SK-N-SH treated with all-trans-retinoic acid at 6 μM for 48 hours (cell line): Measurements from ENCODE around the gene FOXN3.

Experiments used
- ATAC-seq: fragments of 200-7000 bp; cut with Tn5 transposase; 3 replicates; pipeline ENCODE4 v1.9.1; 2020; ENCODE audit warnings: mild to moderate bottlenecking, moderate library complexity
- ARNTL ChIP-seq: fragments of 450-650 bp; formaldehyde crosslinking; IDR thresholded peaks from 2 replicates; pipeline ENCODE4 v1.5.0; 2020; ENCODE audit warnings: low read depth, mild to moderate bottlenecking, moderate library complexity, borderline replicate concordance
- BACH2 ChIP-seq: fragments of 250-450 bp; sonication (Bioruptor Pico); IDR thresholded peaks from 2 replicates; pipeline ENCODE4 v1.9.0; 2021; ENCODE audit warnings: mild to moderate bottlenecking, borderline replicate concordance
- CSDC2 ChIP-seq: fragments of 250-450 bp; sonication (Bioruptor Pico); IDR thresholded peaks from 2 replicates; pipeline ENCODE4 v1.5.0; 2020; ENCODE audit warnings: mild to moderate bottlenecking, moderate library complexity
- ESRRG ChIP-seq: fragments of 250-450 bp; sonication (Bioruptor Pico); IDR thresholded peaks from 2 replicates; pipeline ENCODE4 v1.6.1; 2021; ENCODE audit warnings: mild to moderate bottlenecking
- GLIS3 ChIP-seq: fragments of 250-450 bp; sonication (Bioruptor Pico); IDR thresholded peaks from 2 replicates; pipeline ENCODE4 v1.5.0; 2020; ENCODE audit warnings: mild to moderate bottlenecking, moderate library complexity
- ISL1 ChIP-seq: fragments of 250-450 bp; sonication (Bioruptor Pico); IDR thresholded peaks from 2 replicates; pipeline ENCODE4 v2.1.2; 2022; ENCODE audit warnings: mild to moderate bottlenecking, moderate library complexity
- OSR1 ChIP-seq: fragments of 250-450 bp; sonication (Bioruptor Pico); IDR thresholded peaks from 2 replicates; pipeline ENCODE4 v1.8.0; 2022; ENCODE audit warnings: moderate library complexity, mild to moderate bottlenecking, inconsistent platforms
- PPARA ChIP-seq: fragments of 250-450 bp; sonication (Bioruptor Pico); IDR thresholded peaks from 2 replicates; pipeline ENCODE4 v1.5.0; 2020; ENCODE audit warnings: mild to moderate bottlenecking, borderline replicate concordance
- RARB ChIP-seq: fragments of 250-450 bp; sonication (Bioruptor Pico); IDR thresholded peaks from 2 replicates; pipeline ENCODE4 v1.8.0; 2021; ENCODE audit warnings: mild to moderate bottlenecking, moderate library complexity
- SNAI2 ChIP-seq: fragments of 250-450 bp; sonication (Bioruptor Pico); IDR thresholded peaks from 2 replicates; pipeline ENCODE4 v1.5.0; 2020; ENCODE audit warnings: mild to moderate bottlenecking, moderate library complexity
- TCF4 ChIP-seq: fragments of 250-450 bp; sonication (Bioruptor Pico); IDR thresholded peaks from 2 replicates; pipeline ENCODE4 v1.8.0; 2021; ENCODE audit warnings: mild to moderate bottlenecking, moderate library complexity, borderline replicate concordance
- TOX ChIP-seq: fragments of 250-450 bp; sonication (Bioruptor Pico); IDR thresholded peaks from 2 replicates; pipeline ENCODE4 v1.8.0; 2021; ENCODE audit warnings: mild to moderate bottlenecking, moderate library complexity, borderline replicate concordance
- ZC3H10 ChIP-seq: fragments of 250-450 bp; sonication (Bioruptor Pico); IDR thresholded peaks from 2 replicates; pipeline ENCODE4 v1.5.1; 2021; ENCODE audit warnings: mild to moderate bottlenecking, moderate library complexity
- ZFP3 ChIP-seq: fragments of 250-450 bp; sonication (Bioruptor Pico); IDR thresholded peaks from 2 replicates; pipeline ENCODE4 v1.5.0; 2020; ENCODE audit warnings: mild to moderate bottlenecking, moderate library complexity
- ZFP30 ChIP-seq: fragments of 450-650 bp; formaldehyde crosslinking; IDR thresholded peaks from 2 replicates; pipeline ENCODE4 v1.5.0; 2022; ENCODE audit warnings: mild to moderate bottlenecking, moderate library complexity
- ZNF565 ChIP-seq: fragments of 450-650 bp; formaldehyde crosslinking; conservative IDR thresholded peaks from 2 replicates; pipeline ENCODE4 v1.5.0; 2020; ENCODE audit warnings: low read depth, mild to moderate bottlenecking, moderate library complexity
- ZNF70 ChIP-seq: fragments of 450-650 bp; formaldehyde crosslinking; IDR thresholded peaks from 2 replicates; pipeline ENCODE4 v1.5.0; 2020; ENCODE audit warnings: mild to moderate bottlenecking, moderate library complexity
- ZNF8 ChIP-seq: fragments of 450-650 bp; formaldehyde crosslinking; IDR thresholded peaks from 2 replicates; pipeline ENCODE4 v1.5.0; 2020; ENCODE audit warnings: mild to moderate bottlenecking, moderate library complexity
- TF ChIP-seq, protein P1 (sequence below): fragments of 250-450 bp; sonication (Bioruptor Pico); IDR thresholded peaks from 2 replicates; pipeline ENCODE4 v1.5.1; 2020; ENCODE audit warnings: low read depth, mild to moderate bottlenecking, moderate library complexity
- TF ChIP-seq, protein P2 (sequence below): fragments of 250-450 bp; sonication (Bioruptor Pico); IDR thresholded peaks from 2 replicates; pipeline ENCODE4 v1.8.0; 2020; ENCODE audit warnings: mild to moderate bottlenecking, moderate library complexity, borderline replicate concordance
- TF ChIP-seq, protein P3 (sequence below): fragments of 250-450 bp; sonication (Bioruptor Pico); IDR thresholded peaks from 2 replicates; pipeline ENCODE4 v1.5.1; 2021; ENCODE audit warnings: mild to moderate bottlenecking, moderate library complexity
- TF ChIP-seq, protein P4 (sequence below): fragments of 250-450 bp; sonication (Bioruptor Pico); IDR thresholded peaks from 2 replicates; pipeline ENCODE4 v1.8.0; 2021; ENCODE audit warnings: low read depth, mild to moderate bottlenecking, moderate library complexity, borderline replicate concordance
- TF ChIP-seq, protein P5 (sequence below): fragments of 250-450 bp; sonication (Bioruptor Pico); IDR thresholded peaks from 2 replicates; pipeline ENCODE4 v1.5.0; 2020; ENCODE audit warnings: mild to moderate bottlenecking, moderate library complexity

FOXN3 gene

DNA sequence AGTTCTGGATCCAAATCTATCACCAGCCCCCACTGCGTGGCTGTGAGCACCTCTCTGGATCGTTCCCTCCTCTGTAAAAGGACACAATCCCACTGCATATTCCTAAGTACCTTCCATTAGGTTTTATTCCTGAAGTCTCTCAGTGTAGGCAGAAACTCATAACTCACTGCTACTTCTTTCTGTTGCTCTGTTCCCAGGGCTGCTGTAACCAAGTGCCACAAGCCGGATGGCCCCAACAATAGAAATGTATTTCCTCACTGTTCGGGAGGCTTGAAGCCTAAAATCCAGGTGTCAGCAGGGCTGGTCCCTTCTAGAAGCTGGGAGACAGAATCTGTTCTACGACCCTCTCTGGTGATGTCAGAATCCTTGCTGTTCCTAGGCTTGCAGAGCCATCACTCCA lies 24.9 kb downstream of the FOXN3 start:
- ATAC-seq: no peak
- no peak for TF ChIP-seq CSDC2 (CRISPR knock-in tag)
- no peak for TF ChIP-seq RARB
- no peak for TF ChIP-seq OSR1
- TF ChIP-seq TCF4: no peak
- TF ChIP-seq ZFP3 (CRISPR knock-in tag): no peak
- no peak for TF ChIP-seq ZNF70 (CRISPR knock-in tag)
- TF ChIP-seq PPARA (CRISPR knock-in tag): no peak
- no peak for TF ChIP-seq ESRRG (CRISPR knock-in tag)
- TF ChIP-seq ZNF565: no peak
- no peak for TF ChIP-seq BACH2
- TF ChIP-seq ZNF8: no peak
- TF ChIP-seq, protein P1, sequence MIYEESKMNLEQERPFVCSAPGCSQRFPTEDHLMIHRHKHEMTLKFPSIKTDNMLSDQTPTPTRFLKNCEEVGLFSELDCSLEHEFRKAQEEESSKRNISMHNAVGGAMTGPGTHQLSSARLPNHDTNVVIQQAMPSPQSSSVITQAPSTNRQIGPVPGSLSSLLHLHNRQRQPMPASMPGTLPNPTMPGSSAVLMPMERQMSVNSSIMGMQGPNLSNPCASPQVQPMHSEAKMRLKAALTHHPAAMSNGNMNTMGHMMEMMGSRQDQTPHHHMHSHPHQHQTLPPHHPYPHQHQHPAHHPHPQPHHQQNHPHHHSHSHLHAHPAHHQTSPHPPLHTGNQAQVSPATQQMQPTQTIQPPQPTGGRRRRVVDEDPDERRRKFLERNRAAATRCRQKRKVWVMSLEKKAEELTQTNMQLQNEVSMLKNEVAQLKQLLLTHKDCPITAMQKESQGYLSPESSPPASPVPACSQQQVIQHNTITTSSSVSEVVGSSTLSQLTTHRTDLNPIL (CRISPR knock-in tag): no peak
- no peak for TF ChIP-seq ZC3H10 (CRISPR knock-in tag)
- no peak for TF ChIP-seq ISL1
- TF ChIP-seq ARNTL (CRISPR knock-in tag): no peak
- TF ChIP-seq ZFP30: no peak
- TF ChIP-seq, all 23 proteins: peak for 0

DNA sequence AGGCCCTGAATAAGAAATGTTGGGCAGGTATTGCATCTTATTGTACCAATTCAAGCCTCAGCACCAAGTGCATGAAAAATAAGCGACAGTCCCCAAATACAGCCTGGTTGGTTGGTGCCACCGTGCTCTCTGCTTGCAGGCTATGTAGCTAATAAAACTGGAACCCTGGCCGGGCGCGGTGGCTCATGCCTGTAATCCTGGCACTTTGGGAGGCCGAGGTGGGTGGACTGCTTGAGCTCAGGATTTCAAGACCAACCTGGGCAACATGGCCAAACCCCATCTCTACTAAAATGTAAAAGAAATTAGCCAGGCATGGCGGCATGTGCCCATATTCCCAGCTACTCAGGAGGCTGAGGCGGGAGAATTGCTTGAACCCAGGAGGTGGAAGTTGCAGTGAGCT lies 25.5 kb downstream of the FOXN3 start:
- no peak for ATAC-seq
- TF ChIP-seq ZNF565: no peak
- no peak for TF ChIP-seq ZNF8
- TF ChIP-seq, protein P1 (CRISPR knock-in tag): no peak
- no peak for TF ChIP-seq BACH2
- no peak for TF ChIP-seq ISL1
- TF ChIP-seq TCF4: no peak
- TF ChIP-seq PPARA (CRISPR knock-in tag): no peak
- TF ChIP-seq GLIS3: no peak
- TF ChIP-seq ZFP30: no peak
- TF ChIP-seq, protein P2, sequence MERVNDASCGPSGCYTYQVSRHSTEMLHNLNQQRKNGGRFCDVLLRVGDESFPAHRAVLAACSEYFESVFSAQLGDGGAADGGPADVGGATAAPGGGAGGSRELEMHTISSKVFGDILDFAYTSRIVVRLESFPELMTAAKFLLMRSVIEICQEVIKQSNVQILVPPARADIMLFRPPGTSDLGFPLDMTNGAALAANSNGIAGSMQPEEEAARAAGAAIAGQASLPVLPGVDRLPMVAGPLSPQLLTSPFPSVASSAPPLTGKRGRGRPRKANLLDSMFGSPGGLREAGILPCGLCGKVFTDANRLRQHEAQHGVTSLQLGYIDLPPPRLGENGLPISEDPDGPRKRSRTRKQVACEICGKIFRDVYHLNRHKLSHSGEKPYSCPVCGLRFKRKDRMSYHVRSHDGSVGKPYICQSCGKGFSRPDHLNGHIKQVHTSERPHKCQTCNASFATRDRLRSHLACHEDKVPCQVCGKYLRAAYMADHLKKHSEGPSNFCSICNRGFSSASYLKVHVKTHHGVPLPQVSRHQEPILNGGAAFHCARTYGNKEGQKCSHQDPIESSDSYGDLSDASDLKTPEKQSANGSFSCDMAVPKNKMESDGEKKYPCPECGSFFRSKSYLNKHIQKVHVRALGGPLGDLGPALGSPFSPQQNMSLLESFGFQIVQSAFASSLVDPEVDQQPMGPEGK (CRISPR knock-in tag): no peak
- no peak for TF ChIP-seq RARB
- no peak for TF ChIP-seq CSDC2 (CRISPR knock-in tag)
- TF ChIP-seq SNAI2 (CRISPR knock-in tag): no peak
- TF ChIP-seq ZC3H10 (CRISPR knock-in tag): no peak
- TF ChIP-seq ARNTL (CRISPR knock-in tag): no peak
- TF ChIP-seq, protein P3, sequence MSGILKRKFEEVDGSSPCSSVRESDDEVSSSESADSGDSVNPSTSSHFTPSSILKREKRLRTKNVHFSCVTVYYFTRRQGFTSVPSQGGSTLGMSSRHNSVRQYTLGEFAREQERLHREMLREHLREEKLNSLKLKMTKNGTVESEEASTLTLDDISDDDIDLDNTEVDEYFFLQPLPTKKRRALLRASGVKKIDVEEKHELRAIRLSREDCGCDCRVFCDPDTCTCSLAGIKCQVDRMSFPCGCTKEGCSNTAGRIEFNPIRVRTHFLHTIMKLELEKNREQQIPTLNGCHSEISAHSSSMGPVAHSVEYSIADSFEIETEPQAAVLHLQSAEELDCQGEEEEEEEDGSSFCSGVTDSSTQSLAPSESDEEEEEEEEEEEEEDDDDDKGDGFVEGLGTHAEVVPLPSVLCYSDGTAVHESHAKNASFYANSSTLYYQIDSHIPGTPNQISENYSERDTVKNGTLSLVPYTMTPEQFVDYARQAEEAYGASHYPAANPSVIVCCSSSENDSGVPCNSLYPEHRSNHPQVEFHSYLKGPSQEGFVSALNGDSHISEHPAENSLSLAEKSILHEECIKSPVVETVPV (CRISPR knock-in tag): no peak
- TF ChIP-seq, protein P4, sequence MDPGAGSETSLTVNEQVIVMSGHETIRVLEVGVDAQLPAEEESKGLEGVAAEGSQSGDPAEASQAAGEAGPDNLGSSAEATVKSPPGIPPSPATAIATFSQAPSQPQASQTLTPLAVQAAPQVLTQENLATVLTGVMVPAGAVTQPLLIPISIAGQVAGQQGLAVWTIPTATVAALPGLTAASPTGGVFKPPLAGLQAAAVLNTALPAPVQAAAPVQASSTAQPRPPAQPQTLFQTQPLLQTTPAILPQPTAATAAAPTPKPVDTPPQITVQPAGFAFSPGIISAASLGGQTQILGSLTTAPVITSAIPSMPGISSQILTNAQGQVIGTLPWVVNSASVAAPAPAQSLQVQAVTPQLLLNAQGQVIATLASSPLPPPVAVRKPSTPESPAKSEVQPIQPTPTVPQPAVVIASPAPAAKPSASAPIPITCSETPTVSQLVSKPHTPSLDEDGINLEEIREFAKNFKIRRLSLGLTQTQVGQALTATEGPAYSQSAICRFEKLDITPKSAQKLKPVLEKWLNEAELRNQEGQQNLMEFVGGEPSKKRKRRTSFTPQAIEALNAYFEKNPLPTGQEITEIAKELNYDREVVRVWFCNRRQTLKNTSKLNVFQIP: no peak

DNA sequence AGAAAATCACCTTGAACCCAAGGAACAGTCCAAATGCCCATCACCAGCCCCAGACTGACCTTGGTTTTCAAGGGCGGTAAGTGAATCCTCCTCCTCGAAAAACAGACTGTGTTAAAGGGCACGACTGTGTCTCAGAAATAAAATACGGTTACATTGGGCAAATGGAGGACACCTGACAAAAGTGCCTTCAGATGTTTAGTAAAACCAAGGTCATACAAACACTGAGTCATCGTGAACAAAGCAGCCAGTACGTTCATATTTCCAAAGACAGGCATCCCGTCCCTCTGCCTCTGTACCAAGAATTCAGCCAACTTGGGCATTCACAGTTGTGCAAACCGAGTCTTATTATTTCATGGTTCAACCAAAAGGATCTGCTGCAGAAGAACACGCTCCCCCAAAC lies 25.9 kb downstream of the FOXN3 start:
- TF ChIP-seq RARB: no peak
- TF ChIP-seq, protein P1 (CRISPR knock-in tag): no peak
- TF ChIP-seq BACH2: no peak
- TF ChIP-seq, protein P4: no peak
- TF ChIP-seq, protein P3 (CRISPR knock-in tag): no peak
- no peak for TF ChIP-seq ISL1
- no peak for TF ChIP-seq TOX
- TF ChIP-seq PPARA (CRISPR knock-in tag): no peak
- no peak for TF ChIP-seq OSR1
- TF ChIP-seq, protein P5, sequence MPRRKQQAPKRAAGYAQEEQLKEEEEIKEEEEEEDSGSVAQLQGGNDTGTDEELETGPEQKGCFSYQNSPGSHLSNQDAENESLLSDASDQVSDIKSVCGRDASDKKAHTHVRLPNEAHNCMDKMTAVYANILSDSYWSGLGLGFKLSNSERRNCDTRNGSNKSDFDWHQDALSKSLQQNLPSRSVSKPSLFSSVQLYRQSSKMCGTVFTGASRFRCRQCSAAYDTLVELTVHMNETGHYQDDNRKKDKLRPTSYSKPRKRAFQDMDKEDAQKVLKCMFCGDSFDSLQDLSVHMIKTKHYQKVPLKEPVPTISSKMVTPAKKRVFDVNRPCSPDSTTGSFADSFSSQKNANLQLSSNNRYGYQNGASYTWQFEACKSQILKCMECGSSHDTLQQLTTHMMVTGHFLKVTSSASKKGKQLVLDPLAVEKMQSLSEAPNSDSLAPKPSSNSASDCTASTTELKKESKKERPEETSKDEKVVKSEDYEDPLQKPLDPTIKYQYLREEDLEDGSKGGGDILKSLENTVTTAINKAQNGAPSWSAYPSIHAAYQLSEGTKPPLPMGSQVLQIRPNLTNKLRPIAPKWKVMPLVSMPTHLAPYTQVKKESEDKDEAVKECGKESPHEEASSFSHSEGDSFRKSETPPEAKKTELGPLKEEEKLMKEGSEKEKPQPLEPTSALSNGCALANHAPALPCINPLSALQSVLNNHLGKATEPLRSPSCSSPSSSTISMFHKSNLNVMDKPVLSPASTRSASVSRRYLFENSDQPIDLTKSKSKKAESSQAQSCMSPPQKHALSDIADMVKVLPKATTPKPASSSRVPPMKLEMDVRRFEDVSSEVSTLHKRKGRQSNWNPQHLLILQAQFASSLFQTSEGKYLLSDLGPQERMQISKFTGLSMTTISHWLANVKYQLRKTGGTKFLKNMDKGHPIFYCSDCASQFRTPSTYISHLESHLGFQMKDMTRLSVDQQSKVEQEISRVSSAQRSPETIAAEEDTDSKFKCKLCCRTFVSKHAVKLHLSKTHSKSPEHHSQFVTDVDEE (CRISPR knock-in tag): no peak
- no peak for ATAC-seq
